HepG2 (cell line): ENCODE data around the gene ARHGEF40. TPM values are rescaled to one million over a fixed set of nuclear protein-coding genes. Genes with fewer than 3 reads are reported as not detected.

Experiments used
- ATAC-seq: fragments of 200-7000 bp; cut with Tn5 transposase; 3 replicates; pipeline ENCODE4 v1.9.1; 2020; ENCODE audit warnings: mild to moderate bottlenecking, moderate library complexity
- BruUV-seq: library from RNA; stranded (reverse); fragments of 400-500 nt; replicated peaks from 2 replicates; lab custom pipeline; 2021; lab: Mats Ljungman, UMichigan
- CTCF ChIA-PET: fragments of 300-600 bp; formaldehyde crosslinking; extraction: SDS; loops from one replicate; lab custom pipeline; 2021; ENCODE audit warnings: low total read pairs, inconsistent platforms, low intra/inter-chr PET ratio; lab: Yijun Ruan, JAX
- POLR2A ChIA-PET: fragments of 350-600 bp; sonication (Branson Sonifier 250); formaldehyde crosslinking; loops from one replicate; lab custom pipeline; 2020; ENCODE audit warnings: antibody characterized with exemption, inconsistent platforms; lab: Yijun Ruan, JAX
- DNase-seq: peaks from one replicate; pipeline ENCODE4 v3.0.0-alpha.2; 2015; ENCODE audit warnings: low spot score
- FAIRE-seq: peaks from 3 replicates; lab custom pipeline; 2011; peaks lifted over from hg19 to GRCh38; lab: Jason Lieb, UNC
- H2AFZ ChIP-seq: one replicate; pipeline ENCODE4 v1.6.1; 2011; ENCODE audit warnings: low read length, inconsistent platforms
- H3K27ac ChIP-seq: fragments of 300-600 bp; 3 replicates; pipeline ENCODE4 v1.8.0; 2011; ENCODE audit warnings: mixed run types, mild to moderate bottlenecking, mixed read lengths, low read length, inconsistent platforms; ENCODE audit not compliant: insufficient read depth; ENCODE audit errors: extremely low read length
- H3K27me3 ChIP-seq, 2 experiments: fragments of 200-600 bp in 1 of 2; 2 replicates in 1 of 2; 3 replicates in 1 of 2; pipeline versions ENCODE4 v1.6.0 to v1.8.0; 2011; ENCODE audit warnings: low read length in 2 of 2, mild to moderate bottlenecking in 2 of 2, moderate library complexity in 2 of 2, inconsistent platforms in 1 of 2; ENCODE audit not compliant: insufficient read depth in 2 of 2, control insufficient read depth in 1 of 2
- H3K36me3 ChIP-seq, 2 experiments: fragments of 200-600 bp in 1 of 2; replicated peaks in 1 of 2; 2 replicates in 1 of 2; 3 replicates in 1 of 2; pipeline versions ENCODE4 v1.5.1 to v1.8.0; 2011; ENCODE audit warnings: low read length in 2 of 2, inconsistent platforms in 1 of 2; ENCODE audit not compliant: insufficient read depth in 2 of 2, control insufficient read depth in 1 of 2
- H3K4me1 ChIP-seq: 2 replicates; pipeline ENCODE4 v1.5.1; 2012; ENCODE audit warnings: low read length, inconsistent platforms; ENCODE audit not compliant: insufficient read depth
- H3K4me2 ChIP-seq: 2 replicates; pipeline ENCODE4 v1.6.0; 2011; ENCODE audit warnings: low read depth, low read length, inconsistent platforms
- H3K4me3 ChIP-seq, 3 experiments: fragments of 200-600 bp in 1 of 3; sonication (generic), shearing (Covaris generic) in 1 of 3; replicated peaks in 1 of 3; 2 replicates each; pipeline ENCODE4 v1.5.1; 2011 to 2016; ENCODE audit warnings: low read length in 3 of 3, inconsistent platforms in 2 of 3, low read depth in 2 of 3, mild to moderate bottlenecking in 2 of 3, control low read depth in 1 of 3, mixed read lengths in 1 of 3; ENCODE audit not compliant: insufficient read depth in 1 of 3
- H3K79me2 ChIP-seq: one replicate; pipeline ENCODE4 v1.6.1; 2011; ENCODE audit warnings: low read length, inconsistent platforms; ENCODE audit not compliant: insufficient read depth
- H3K9ac ChIP-seq: 2 replicates; pipeline ENCODE4 v1.6.0; 2011; ENCODE audit warnings: mild to moderate bottlenecking, low read depth, low read length, inconsistent platforms; ENCODE audit not compliant: insufficient read depth
- H3K9me3 ChIP-seq: 2 replicates; pipeline ENCODE4 v1.5.1; 2012; ENCODE audit warnings: mild to moderate bottlenecking, low read length
- H4K20me1 ChIP-seq: 2 replicates; pipeline ENCODE4 v1.6.0; 2011; ENCODE audit warnings: inconsistent platforms, mild to moderate bottlenecking, low read length, moderate library complexity; ENCODE audit not compliant: insufficient read depth
- AGO1 ChIP-seq: fragments of 200-400 bp; formaldehyde crosslinking; IDR thresholded peaks from 2 replicates; pipeline ENCODE4 v1.6.1; 2017; ENCODE audit warnings: mild to moderate bottlenecking, low read depth, low read length, moderate library complexity; ENCODE audit not compliant: poor library complexity, severe bottlenecking
- AGO2 ChIP-seq: fragments of 200-400 bp; formaldehyde crosslinking; optimal IDR thresholded peaks from 2 replicates; pipeline ENCODE3; 2017; ENCODE audit warnings: mild to moderate bottlenecking, low read depth, low read length, moderate library complexity
- DR1 ChIP-seq: sonication (generic); formaldehyde crosslinking; IDR thresholded peaks from 2 replicates; pipeline ENCODE4 v1.8.0; 2021; ENCODE audit warnings: mild to moderate bottlenecking, missing genetic modification reagents, inconsistent platforms
- KLF9 ChIP-seq: IDR thresholded peaks from 2 replicates; pipeline ENCODE4 v1.6.1; 2016; ENCODE audit warnings: low read depth
- MBD4 ChIP-seq: IDR thresholded peaks from 2 replicates; pipeline ENCODE4 v1.6.1; 2012; ENCODE audit warnings: low read length, inconsistent platforms, borderline replicate concordance
- NR1H2 ChIP-seq: sonication (generic); formaldehyde crosslinking; IDR thresholded peaks from 2 replicates; pipeline ENCODE4 v1.8.1; 2022; ENCODE audit warnings: low read depth, missing genetic modification reagents, borderline replicate concordance
- RBFOX2 ChIP-seq: fragments of 200-400 bp; formaldehyde crosslinking; IDR thresholded peaks from 2 replicates; pipeline ENCODE4 v1.6.1; 2017; ENCODE audit warnings: low read depth, mild to moderate bottlenecking, low read length
- TOE1 ChIP-seq: sonication (generic); formaldehyde crosslinking; IDR thresholded peaks from 2 replicates; pipeline ENCODE4 v1.4.0; 2020; ENCODE audit warnings: mild to moderate bottlenecking, missing genetic modification reagents
- ZNF124 ChIP-seq: sonication (generic); formaldehyde crosslinking; IDR thresholded peaks from 2 replicates; pipeline ENCODE4 v1.4.0; 2020; ENCODE audit warnings: missing genetic modification reagents
- ZNF331 ChIP-seq: sonication (generic); formaldehyde crosslinking; IDR thresholded peaks from 2 replicates; pipeline ENCODE4 v1.4.0; 2020; ENCODE audit warnings: missing genetic modification reagents
- WGBS: methylation state at CpG from one replicate; pipeline ENCODE4 v1.1.6; 2017; ENCODE audit warnings: low lambda C conversion rate; 5-methylcytosine and 5-hydroxymethylcytosine counted together
- in situ Hi-C: cut with HindIII; loops from 2 replicates; pipeline ENCODE4 v1.10.0; 2017; ENCODE audit warnings: low pct_unique_long_range_greater_than_20kb; ENCODE audit not compliant: extremely low pct_ligation_motif_present
- intact Hi-C: fragments of 100-400 bp; cut with micrococcal nuclease; formaldehyde crosslinking; loops from one replicate; pipeline ENCODE4 v1.10.0; 2022; ENCODE audit not compliant: unreplicated experiment
- polyA plus RNA-seq, 8 experiments: library from polyadenylated mRNA; depleted of rRNA in 3 of 8; stranded (reverse) in 7 of 8; unstranded in 1 of 8; fragments of >200 nt; fragmentation: Illumina TruSeq in 4 of 8; extraction: Trizol in 4 of 8; gene quantifications; 2 replicates each; pipeline versions ENCODE4 v1.2.1 to v1.2.3, GENCODE V29; 2011 to 2016; ENCODE audit warnings: low read depth in 4 of 8, missing spikeins in 1 of 8, mixed read lengths in 1 of 8; ENCODE audit not compliant: insufficient read depth in 1 of 8
- total RNA-seq, 5 experiments: library from RNA; depleted of rRNA; stranded (reverse); fragments of >200 nt; fragmentation: Illumina TruSeq; extraction: Trizol; gene quantifications; 2 replicates each; pipeline ENCODE4 v1.2.3, GENCODE V29; 2016; ENCODE audit warnings: low read depth in 1 of 5
- TF ChIP-seq, protein P1 (sequence below): IDR thresholded peaks from 2 replicates; pipeline ENCODE4 v1.6.1; 2016; ENCODE audit warnings: missing compliant biosample characterization, missing genetic modification reagents, borderline replicate concordance
- TF ChIP-seq, protein P2 (sequence below): sonication (generic); formaldehyde crosslinking; IDR thresholded peaks from 2 replicates; pipeline ENCODE4 v1.8.0; 2022; ENCODE audit warnings: mild to moderate bottlenecking, missing genetic modification reagents; ENCODE audit not compliant: insufficient replicate concordance

The ARHGEF40 gene
- total and polyA plus RNA-seq, 2 of the 13 experiments (the other 11 are each of a cell fraction or from before 2014, with no cell fraction given): 28.1 to 78.1 TPM

DNA sequence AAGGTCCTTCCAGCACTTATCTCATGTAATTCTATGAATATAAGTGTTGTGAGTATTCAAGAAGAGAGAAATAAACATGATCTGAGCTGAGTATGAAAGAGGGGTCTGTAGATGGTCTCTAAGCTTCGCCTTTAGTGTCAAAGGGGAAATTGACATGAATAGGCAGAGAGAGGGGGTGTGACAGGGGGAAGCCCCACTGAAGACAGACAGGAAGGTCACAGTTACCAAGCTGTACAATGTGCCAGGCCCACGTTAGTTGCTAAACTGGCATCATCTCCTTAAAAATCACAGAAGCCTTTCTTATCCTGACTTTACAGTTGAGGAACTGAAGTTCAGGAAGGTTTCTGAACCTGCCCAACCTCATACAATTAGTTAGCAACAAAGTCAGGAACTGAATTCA, 7.6 kb downstream of the ARHGEF40 start:
- intact Hi-C loops: no loop called here
- Histone ChIP-seq H3K9ac (no peak overlapping the region), H3K4me2 (no peak overlapping the region), H3K27me3 (no peaks in the 10 kb centered on the region), H3K27ac (no peak overlapping the region), H3K9me3 (no peaks in the 10 kb centered on the region), H3K79me2 (no peaks in the 10 kb centered on the region), H3K36me3 (peaks cover 48 to 75% of the 10 kb centered on the region in 2 experiments), H3K4me3 (no peak overlapping the region), H4K20me1 (no peaks in the 10 kb centered on the region), H3K4me1 (peaks cover 7% of the 10 kb centered on the region; the same call in 1 of the 2 replicates), H2AFZ (no peak overlapping the region)
- no peak for FAIRE-seq
- 67% methylated on average over 2 of the region's 2 CpGs for WGBS
- no peak for ATAC-seq
- in situ Hi-C loops: no loop called here
- no peak for DNase-seq
- TF ChIP-seq NR1H2 (CRISPR knock-in tag) (no peak), KLF9 (no peak), ZNF331 (CRISPR knock-in tag) (no peak), TOE1 (no peak), AGO1 (no peak), ZNF124 (CRISPR knock-in tag) (no peak), MBD4 (no peak)
- TF ChIP-seq, protein P1, sequence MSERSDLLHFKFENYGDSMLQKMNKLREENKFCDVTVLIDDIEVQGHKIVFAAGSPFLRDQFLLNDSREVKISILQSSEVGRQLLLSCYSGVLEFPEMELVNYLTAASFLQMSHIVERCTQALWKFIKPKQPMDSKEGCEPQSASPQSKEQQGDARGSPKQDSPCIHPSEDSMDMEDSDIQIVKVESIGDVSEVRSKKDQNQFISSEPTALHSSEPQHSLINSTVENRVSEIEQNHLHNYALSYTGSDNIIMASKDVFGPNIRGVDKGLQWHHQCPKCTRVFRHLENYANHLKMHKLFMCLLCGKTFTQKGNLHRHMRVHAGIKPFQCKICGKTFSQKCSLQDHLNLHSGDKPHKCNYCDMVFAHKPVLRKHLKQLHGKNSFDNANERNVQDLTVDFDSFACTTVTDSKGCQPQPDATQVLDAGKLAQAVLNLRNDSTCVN (CRISPR knock-in tag): no peak
- ChIA-PET POLR2A (interaction anchor here (0.6 to 1.6 kb wide), 3 partner anchors 9 to 17 kb away, joined by 3 to 4 read pairs (median 3); no protein-coding TSS in a partner anchor), CTCF (no interaction called here)
- BruUV-seq: no TSS peak

DNA sequence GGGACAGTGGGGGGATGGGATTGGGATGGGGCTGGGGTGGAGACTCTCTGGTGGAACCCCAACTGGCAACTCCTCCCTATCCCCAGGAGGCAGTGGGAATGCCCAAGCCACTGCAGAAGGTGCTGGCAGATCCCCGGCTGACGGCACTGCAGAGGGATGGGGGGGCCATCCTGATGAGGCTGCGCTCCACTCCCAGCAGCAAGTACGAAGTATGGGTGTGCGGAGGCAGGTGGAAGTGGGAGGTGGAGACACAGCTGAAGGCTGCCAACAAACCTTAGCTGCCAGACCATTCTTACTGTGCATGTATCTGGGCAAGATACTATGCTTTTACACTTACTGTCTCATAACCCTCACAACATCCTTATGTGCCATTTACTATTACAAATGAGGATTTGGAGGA, 8.2 kb downstream of the ARHGEF40 start:
- BruUV-seq: no TSS peak
- ATAC-seq: no peak
- Histone ChIP-seq H3K79me2 (no peaks in the 10 kb centered on the region), H3K4me3 (no peak overlapping the region), H3K9me3 (no peaks in the 10 kb centered on the region), H4K20me1 (no peaks in the 10 kb centered on the region), H2AFZ (no peak overlapping the region), H3K4me2 (no peak overlapping the region), H3K27ac (no peak overlapping the region), H3K4me1 (peaks cover 7% of the 10 kb centered on the region; the same call in 1 of the 2 replicates), H3K27me3 (no peaks in the 10 kb centered on the region), H3K36me3 (peaks cover 47 to 72% of the 10 kb centered on the region in 2 experiments), H3K9ac (no peak overlapping the region)
- no peak for FAIRE-seq
- intact Hi-C loops (no loop called here), in situ Hi-C loops (no loop called here)
- 91% methylated on average over 5 of the region's 5 CpGs for WGBS
- POLR2A ChIA-PET: interaction anchor here (0.6 to 1.6 kb wide), 3 partner anchors 9 to 16 kb away, joined by 3 to 4 read pairs (median 3); no protein-coding TSS in a partner anchor
- CTCF ChIA-PET: no interaction called here
- no peak for DNase-seq
- TF ChIP-seq DR1 (CRISPR knock-in tag) (no peak), AGO2 (peak; percentile 44), RBFOX2 (0 out of 2 replicates have a peak, but pooled peaks have one; percentile 20)
- TF ChIP-seq, protein P2, sequence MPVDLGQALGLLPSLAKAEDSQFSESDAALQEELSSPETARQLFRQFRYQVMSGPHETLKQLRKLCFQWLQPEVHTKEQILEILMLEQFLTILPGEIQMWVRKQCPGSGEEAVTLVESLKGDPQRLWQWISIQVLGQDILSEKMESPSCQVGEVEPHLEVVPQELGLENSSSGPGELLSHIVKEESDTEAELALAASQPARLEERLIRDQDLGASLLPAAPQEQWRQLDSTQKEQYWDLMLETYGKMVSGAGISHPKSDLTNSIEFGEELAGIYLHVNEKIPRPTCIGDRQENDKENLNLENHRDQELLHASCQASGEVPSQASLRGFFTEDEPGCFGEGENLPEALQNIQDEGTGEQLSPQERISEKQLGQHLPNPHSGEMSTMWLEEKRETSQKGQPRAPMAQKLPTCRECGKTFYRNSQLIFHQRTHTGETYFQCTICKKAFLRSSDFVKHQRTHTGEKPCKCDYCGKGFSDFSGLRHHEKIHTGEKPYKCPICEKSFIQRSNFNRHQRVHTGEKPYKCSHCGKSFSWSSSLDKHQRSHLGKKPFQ (CRISPR knock-in tag): no peak
